Measurements from ENCODE around the gene HSD11B1.
A peak's percentile ranks its signal among the peaks of the same experiment; 100 is the strongest.

Gene HSD11B1

DNA sequence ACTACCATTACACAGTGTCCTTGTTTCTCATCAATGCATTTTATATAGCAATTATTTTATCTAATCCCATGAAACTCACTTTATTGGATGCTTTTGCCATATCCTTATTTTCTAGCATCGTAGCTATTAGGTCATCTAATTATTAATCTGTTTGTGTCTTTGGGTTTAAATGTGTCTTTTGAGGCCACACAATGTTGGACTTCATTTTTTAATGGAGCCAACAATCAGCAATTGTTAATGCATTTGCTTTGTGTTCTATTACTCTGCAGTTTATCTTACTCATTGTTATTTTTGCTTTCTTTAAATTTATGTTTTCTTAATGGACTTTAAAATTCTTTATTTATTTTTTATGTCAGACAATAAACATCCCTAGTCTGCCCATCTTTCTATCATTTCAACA, 1.8 kb upstream of the HSD11B1 start:
- no peak overlapping the region for H3K4me3 ChIP-seq
- DNase-seq (ENCODE audit: low spot score) = no peak
- no peak overlapping the region for H3K27ac ChIP-seq
- TF ChIP-seq, protein P1, sequence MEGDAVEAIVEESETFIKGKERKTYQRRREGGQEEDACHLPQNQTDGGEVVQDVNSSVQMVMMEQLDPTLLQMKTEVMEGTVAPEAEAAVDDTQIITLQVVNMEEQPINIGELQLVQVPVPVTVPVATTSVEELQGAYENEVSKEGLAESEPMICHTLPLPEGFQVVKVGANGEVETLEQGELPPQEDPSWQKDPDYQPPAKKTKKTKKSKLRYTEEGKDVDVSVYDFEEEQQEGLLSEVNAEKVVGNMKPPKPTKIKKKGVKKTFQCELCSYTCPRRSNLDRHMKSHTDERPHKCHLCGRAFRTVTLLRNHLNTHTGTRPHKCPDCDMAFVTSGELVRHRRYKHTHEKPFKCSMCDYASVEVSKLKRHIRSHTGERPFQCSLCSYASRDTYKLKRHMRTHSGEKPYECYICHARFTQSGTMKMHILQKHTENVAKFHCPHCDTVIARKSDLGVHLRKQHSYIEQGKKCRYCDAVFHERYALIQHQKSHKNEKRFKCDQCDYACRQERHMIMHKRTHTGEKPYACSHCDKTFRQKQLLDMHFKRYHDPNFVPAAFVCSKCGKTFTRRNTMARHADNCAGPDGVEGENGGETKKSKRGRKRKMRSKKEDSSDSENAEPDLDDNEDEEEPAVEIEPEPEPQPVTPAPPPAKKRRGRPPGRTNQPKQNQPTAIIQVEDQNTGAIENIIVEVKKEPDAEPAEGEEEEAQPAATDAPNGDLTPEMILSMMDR (IDR thresholded peaks at IDR 0.05) = no peak

GRCh38 chr1:209703834-209704504, 677 bp upstream of the HSD11B1 start:
- Histone ChIP-seq H3K4me3 (no peak overlapping the region), H3K27ac (no peak overlapping the region)
- TF ChIP-seq, protein P1 (IDR thresholded peaks at IDR 0.05) = no peak
- no peak for DNase-seq (ENCODE audit: low spot score)

DNA sequence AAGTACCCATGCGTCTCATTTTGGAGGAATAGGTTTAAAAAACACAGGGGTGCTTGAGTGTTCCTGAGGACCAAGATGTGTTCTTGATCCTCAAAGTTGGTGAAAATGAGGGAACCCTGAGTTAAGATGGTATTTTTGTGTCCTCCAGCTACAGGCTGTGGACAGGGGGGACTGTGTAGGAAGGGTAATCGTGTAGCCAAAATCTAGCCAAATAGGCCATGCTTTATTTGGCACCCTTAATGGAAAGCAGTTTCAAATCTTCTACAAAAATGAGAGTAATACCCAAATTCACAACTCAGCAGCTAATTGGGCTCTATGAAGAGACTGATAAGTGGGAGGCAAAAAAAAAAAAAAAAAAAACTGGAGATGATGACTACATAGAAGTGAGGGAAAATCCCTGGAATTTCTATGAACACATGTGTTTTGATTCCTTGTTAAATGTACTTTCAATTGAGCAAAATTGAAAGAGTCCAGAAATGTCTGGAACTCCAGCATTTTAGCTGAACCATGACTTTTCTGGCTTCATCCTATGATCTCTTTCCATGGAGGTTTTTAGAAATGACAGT, 470 bp downstream of the HSD11B1 start:
- DNase-seq (ENCODE audit: low spot score) = no peak
- TF ChIP-seq, protein P1 (IDR thresholded peaks at IDR 0.05) = no peak
- peak overlapping the region; percentile 37 for H3K4me3 ChIP-seq
- H3K27ac ChIP-seq = peak overlapping the region in 1 of 2 donors; percentile 61

- DNase-seq (ENCODE audit: low spot score) = no peak
- H3K27ac ChIP-seq = no peak overlapping the region
These were observed 2.0 kb downstream of the HSD11B1 start for GRCh38 chr1:209706622-209707021.

DNA sequence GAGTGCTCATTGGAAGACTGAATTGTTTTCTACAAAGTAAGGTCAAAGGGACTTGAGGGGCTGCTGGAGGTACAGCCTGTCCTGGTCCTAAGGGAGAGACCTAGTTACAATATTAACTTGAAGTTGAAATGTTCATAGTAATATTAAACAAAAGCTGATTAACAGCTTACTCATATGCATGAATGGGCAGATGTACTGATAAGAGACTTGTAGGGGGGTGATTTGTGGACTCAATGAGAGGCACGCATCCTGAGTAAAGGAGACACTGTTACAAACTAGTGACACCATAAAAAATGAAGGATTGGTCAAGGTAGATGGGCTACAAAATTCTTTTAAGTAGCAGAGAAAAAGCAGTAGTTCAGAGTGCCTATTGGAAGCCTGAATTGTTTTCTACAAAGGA, 2.7 kb downstream of the HSD11B1 start:
- H3K4me3 ChIP-seq = no peak overlapping the region
- no peak overlapping the region for H3K27ac ChIP-seq
- DNase-seq (ENCODE audit: low spot score) = no peak
- TF ChIP-seq, protein P1 (IDR thresholded peaks at IDR 0.05) = no peak

More at GRCh38 chr1:209706622-209707021, 2.0 kb downstream of the HSD11B1 start:
- TF ChIP-seq, protein P1 (IDR thresholded peaks at IDR 0.05) = no peak
- no peak overlapping the region for H3K4me3 ChIP-seq

DNA sequence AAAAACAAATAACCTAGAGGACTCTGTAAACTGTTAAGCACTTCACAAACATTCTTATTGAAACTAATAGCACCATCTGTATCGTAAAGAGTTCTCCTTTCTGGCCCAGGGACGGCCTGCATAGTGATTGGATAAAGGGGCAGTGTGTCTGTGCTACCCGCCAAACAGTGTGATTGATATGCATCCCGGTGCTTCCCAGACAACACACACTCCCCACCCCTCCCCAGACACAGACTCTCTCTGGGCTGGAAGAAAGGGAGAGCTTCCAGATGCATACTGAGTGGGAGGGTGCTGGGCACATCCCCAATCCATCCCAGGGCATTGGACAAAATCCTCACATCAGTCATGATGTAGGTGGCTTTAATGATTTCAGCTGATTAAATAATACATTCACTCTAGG, 3.7 kb downstream of the HSD11B1 start:
- TF ChIP-seq, protein P1 (IDR thresholded peaks at IDR 0.05) = no peak
- H3K27ac ChIP-seq = no peak overlapping the region
- no peak for DNase-seq (ENCODE audit: low spot score)
- no peak overlapping the region for H3K4me3 ChIP-seq

- TF ChIP-seq, protein P1 (IDR thresholded peaks at IDR 0.05) = no peak
- no peak overlapping the region for H3K27ac ChIP-seq
- H3K4me3 ChIP-seq = no peak overlapping the region
- DNase-seq (ENCODE audit: low spot score) = no peak
These were observed 5.4 kb downstream of the HSD11B1 start for GRCh38 chr1:209710093-209710492.
